Psoas muscle (tissue), 8 donors: ENCODE measurements around the gene PTP4A2. TPM values are rescaled to one million over a fixed set of nuclear protein-coding genes. Genes with fewer than 3 reads are reported as not detected.

Experiments used
- ATAC-seq, 4 donors: fragments of 200-7000 bp; cut with Tn5 transposase; one replicate each; pipeline ENCODE4 v1.9.1; 2020; ENCODE audit warnings: moderate library complexity in 3 of 4, mild to moderate bottlenecking in 2 of 4
- DNase-seq, 2 donors: peaks; one replicate each; pipeline ENCODE4 v3.0.0-alpha.2; 2020
- H3K27ac ChIP-seq: fragments of 200-600 bp; one replicate; pipeline ENCODE4 v1.8.0; 2022
- H3K27me3 ChIP-seq, 3 donors: fragments of 200-600 bp in 1 of 3; one replicate each; pipeline versions ENCODE4 v1.6.1 to v1.8.0; 2013 to 2022; ENCODE audit warnings: low read length in 2 of 3, mild to moderate bottlenecking in 2 of 3, moderate library complexity in 1 of 3; ENCODE audit not compliant: insufficient read depth in 3 of 3
- H3K36me3 ChIP-seq, 2 donors: fragments of 200-600 bp in 1 of 2; one replicate each; pipeline versions ENCODE4 v1.6.1 to v1.8.0; 2013 to 2022; ENCODE audit warnings: low read depth in 1 of 2, mild to moderate bottlenecking in 1 of 2, moderate library complexity in 1 of 2; ENCODE audit not compliant: insufficient read depth in 1 of 2
- H3K4me1 ChIP-seq: fragments of 200-600 bp; one replicate; pipeline ENCODE4 v1.8.0; 2022
- H3K4me3 ChIP-seq: fragments of 200-600 bp; one replicate; pipeline ENCODE4 v1.8.0; 2022; ENCODE audit warnings: mild to moderate bottlenecking
- H3K9me3 ChIP-seq: fragments of 200-600 bp; one replicate; pipeline ENCODE4 v1.8.0; 2022
- WGBS, 3 donors: extraction: QIAGEN DNeasy Blood & Tissue Kit; methylation state at CpG; one replicate each; pipeline versions ENCODE4 v1.1.6 to v1.1.7; 2013; 5-methylcytosine and 5-hydroxymethylcytosine counted together
- intact Hi-C, 2 donors: fragments of 100-400 bp; cut with DNase I; formaldehyde crosslinking; loops; one replicate each; pipeline versions ENCODE4 v1.11.0 to v1.14.2; 2022
- long read RNA-seq, 2 donors: library from polyadenylated mRNA; unstranded; transcript quantifications; one replicate each; pipeline ENCODE4 v2.0.0, GENCODE V29; 2021
- polyA plus RNA-seq, 3 donors: library from polyadenylated mRNA; stranded (reverse); fragments of 200-250 nt; gene quantifications; one replicate each; pipeline ENCODE4 v1.2.3, GENCODE V29; 2013
- total RNA-seq, 4 donors: library from RNA; stranded (reverse); fragmentation: NEBNext Ultra II Directional in 2 of 4; extraction: Animal tissue kit (Norgen Biotek cat#: 25700) in 2 of 4; gene quantifications; one replicate each; pipeline versions ENCODE4 v1.2.1 to v1.2.4, GENCODE V29; 2021 to 2023
- TF ChIP-seq, protein P1 (sequence below): fragments of 200-600 bp; IDR thresholded peaks from one replicate; pipeline ENCODE4 v1.8.0; 2022; ENCODE audit warnings: antibody characterized with exemption
- donor health status: healthy with polysubstance abuse.
- donor health status: DM: no; HTN: no; CAD: no; lungs with moderate emphysema.
- donor health status: Bipolar disorder and iron deficiency.
- donor health status: healthy.
- donor health status: DM: yes; HTN: yes; CAD: no.
- donor health status: DM: no; HTN: no; CAD: no.
- donor health status: DM: no; HTN: no; CAD: no.
- donor health status: DM: yes; HTN: yes; CAD: no.

PTP4A2 gene
- 100 to 1,000 TPM; 290 to 532 (median 433) TPM for total RNA-seq
- polyA plus RNA-seq, result 100 to 1,000 TPM; 246 to 729 (median 300) TPM
- long read RNA-seq, donor 1, transcript PTP4A2-221 (6 exons, 3,921 nt), result major isoform, 230 of 288 reads
- long read RNA-seq, donor 1, partial matches to known transcripts, result 3 of 288 reads
- long read RNA-seq, donor 1, other reads (novel, unspliced or antisense), result 51 of 288 reads
- long read RNA-seq, donor 2, transcript PTP4A2-221 (6 exons, 3,921 nt), result major isoform, 523 of 627 reads
- long read RNA-seq, donor 2, partial matches to known transcripts, result 6 of 627 reads
- long read RNA-seq, donor 2, other reads (novel, unspliced or antisense), result 94 of 627 reads

DNA sequence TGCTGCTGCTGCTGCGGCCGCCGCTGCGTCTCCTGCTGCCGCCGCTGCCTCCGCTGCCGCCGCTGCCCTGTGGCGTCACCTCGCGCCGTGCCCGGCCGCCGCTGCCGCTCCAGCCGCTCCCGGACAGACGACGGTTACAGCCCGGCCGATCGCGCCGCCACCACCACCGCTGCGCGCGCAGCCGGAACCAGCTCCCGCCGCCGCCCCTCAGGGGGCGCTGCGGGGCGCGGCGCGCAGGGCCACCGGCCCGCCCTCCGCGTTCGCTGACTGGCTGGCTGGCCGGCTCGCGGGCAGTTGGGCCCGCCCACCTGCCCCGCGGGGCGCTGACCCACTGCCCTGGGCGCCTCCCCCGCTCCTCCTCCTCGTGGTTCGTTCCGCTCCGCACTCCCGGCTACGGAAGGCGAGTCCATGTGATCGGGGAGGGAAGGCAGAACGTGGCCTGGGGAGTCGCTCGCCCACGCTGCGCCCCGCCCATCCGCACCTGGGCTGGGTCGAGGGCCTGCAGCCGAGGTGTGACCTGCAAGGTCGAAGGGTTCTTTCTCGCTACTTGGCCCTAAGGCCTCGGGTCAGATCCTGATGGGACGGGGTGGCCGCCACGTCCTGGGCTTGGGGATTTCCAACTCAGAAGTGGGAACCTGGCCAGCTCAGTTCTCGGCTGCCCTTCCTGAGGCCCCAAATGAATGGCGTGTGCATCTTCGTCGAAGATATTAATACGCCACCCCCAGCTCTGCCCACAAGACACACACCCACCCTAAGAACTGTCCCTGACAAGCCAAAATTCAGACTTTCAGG lies at the start of gene PTP4A2:
Gene PTP4A2, minus strand, starts transcription at position 185 of the 792 bp plus-strand sequence. CDS start 19,303 bp downstream, outside the sequence.
- H3K4me1 ChIP-seq, result peaks cover 30% of the 10 kb centered on the region
- intact Hi-C loops, result loop anchor here in 1 of 2 donors (2.0 kb wide), 1 partner anchor 18 kb away; no protein-coding TSS in a partner anchor
- no peaks in the 10 kb centered on the region for H3K36me3 ChIP-seq
- H3K27ac ChIP-seq, result peak within 1 kb of the TSS; percentile 90
- DNase-seq (peak; percentile 95 to 97), ATAC-seq (peak; percentile 90 to 94 (median 92))
- 1 to 2% (median 1%) methylated on average over 28 to 82 of the region's 82 CpGs for WGBS, 3 donors
- TF ChIP-seq, protein P1, sequence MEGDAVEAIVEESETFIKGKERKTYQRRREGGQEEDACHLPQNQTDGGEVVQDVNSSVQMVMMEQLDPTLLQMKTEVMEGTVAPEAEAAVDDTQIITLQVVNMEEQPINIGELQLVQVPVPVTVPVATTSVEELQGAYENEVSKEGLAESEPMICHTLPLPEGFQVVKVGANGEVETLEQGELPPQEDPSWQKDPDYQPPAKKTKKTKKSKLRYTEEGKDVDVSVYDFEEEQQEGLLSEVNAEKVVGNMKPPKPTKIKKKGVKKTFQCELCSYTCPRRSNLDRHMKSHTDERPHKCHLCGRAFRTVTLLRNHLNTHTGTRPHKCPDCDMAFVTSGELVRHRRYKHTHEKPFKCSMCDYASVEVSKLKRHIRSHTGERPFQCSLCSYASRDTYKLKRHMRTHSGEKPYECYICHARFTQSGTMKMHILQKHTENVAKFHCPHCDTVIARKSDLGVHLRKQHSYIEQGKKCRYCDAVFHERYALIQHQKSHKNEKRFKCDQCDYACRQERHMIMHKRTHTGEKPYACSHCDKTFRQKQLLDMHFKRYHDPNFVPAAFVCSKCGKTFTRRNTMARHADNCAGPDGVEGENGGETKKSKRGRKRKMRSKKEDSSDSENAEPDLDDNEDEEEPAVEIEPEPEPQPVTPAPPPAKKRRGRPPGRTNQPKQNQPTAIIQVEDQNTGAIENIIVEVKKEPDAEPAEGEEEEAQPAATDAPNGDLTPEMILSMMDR, result peak; percentile 73
- H3K27me3 ChIP-seq, result no peaks in the 10 kb centered on the region
- no peaks in the 10 kb centered on the region for H3K9me3 ChIP-seq
- H3K4me3 ChIP-seq, result peak within 1 kb of the TSS; percentile 70

DNA sequence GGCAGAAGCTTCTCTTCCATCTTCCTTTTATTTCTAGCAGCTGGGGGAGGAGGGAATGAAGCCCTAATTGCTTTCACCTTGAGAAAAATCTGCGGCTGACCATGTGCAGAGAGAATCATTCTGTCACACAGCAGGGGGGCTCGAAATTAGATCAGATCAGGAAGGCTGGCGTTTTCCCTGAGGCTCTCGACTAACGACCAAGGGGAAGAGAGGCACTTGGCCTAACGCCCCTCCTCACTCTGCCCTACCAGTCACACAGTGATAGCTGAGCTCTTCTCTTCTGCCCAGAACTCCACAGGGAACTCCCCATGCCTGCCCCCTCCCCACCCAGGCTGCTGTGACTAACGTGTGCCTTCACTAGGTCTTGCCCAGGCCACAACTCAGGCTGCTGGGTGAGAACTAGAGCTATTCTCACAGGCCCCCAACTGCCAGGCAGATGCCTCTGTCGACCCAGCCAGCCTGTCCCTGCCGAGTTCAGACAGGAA lies 49.0 kb upstream of the PTP4A2 start:
- Histone ChIP-seq H3K9me3 (no peaks in the 10 kb centered on the region), H3K36me3 (no peaks in the 10 kb centered on the region), H3K4me3 (no peak overlapping the region), H3K4me1 (no peaks in the 10 kb centered on the region), H3K27me3 (no peaks in the 10 kb centered on the region), H3K27ac (no peak overlapping the region)
- TF ChIP-seq, protein P1, result no peak
- no peak for ATAC-seq
- no peak for DNase-seq
- 46 to 56% (median 49%) methylated on average over 9 of the region's 9 CpGs for WGBS, 3 donors
- intact Hi-C loops, result no loop called here

DNA sequence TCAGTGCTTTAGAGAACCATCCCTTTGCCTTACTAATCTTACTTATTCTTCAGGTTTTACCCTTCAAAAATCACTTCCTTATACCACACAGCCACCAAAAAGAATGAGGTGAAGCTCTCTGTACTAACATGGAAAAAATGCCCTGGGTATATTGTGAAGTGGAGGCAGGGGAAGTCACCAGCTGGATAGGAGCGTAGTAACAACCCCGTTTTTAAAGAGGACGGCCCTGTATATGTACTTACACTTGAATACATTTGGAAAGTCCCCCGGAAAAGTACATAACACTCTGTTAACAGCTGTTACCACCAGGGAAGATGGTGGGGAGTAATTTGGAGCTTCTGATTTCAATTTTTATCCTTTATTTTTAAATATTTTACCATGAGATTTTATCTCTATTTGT lies 47.3 kb upstream of the PTP4A2 start:
- 26 to 40% (median 34%) methylated on average over 4 of the region's 4 CpGs for WGBS, 3 donors
- Histone ChIP-seq H3K27ac (no peak overlapping the region), H3K9me3 (no peaks in the 10 kb centered on the region), H3K4me1 (no peaks in the 10 kb centered on the region), H3K4me3 (no peak overlapping the region), H3K36me3 (no peaks in the 10 kb centered on the region), H3K27me3 (no peaks in the 10 kb centered on the region)
- intact Hi-C loops, result no loop called here
- no peak for ATAC-seq
- DNase-seq, result no peak
- TF ChIP-seq, protein P1, result no peak

DNA sequence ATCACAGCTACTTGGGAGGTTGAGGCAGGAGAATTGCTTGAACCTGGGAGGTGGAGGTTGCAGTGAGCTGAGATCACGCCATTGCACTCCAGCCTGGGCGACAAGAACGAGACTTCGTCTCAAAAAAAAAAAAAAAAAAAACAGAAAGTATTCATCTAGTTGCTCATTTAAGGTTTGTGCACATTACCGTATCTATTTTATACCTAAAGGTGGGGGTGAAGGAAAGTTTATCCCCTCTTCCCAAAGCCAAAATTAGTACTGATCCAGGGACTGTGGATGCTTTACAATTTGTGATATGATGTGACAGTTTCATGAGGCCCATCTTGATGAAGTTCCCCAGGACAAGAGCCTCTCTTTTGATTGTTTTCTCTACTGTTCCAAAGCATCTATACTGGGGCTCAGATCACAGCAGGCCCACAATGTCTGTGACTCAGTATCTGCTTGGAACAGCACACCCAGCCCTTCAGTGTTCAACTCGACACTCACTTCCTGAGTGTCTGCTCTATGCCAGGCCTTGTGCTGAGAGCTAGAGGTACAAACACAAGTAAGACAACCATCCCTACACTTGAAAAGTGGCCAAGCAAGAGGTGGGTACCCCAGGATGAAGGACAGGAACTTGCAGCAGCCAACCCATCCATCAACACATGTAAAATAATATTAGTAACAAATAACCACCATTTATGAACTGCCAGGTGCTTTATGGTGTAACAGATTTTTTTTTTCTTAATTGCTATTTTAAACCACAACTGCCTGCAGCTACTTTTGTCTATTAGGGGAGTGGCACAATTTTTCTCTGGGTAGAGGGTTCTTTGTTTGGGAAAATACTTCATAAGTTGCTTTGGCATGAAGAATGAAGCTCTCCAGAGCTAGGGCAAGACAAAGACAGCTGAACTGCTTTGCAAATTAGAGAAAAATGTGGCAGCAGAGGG lies 46.5 kb upstream of the PTP4A2 start:
- DNase-seq, result no peak
- Histone ChIP-seq H3K27ac (no peak overlapping the region), H3K9me3 (no peaks in the 10 kb centered on the region), H3K27me3 (no peaks in the 10 kb centered on the region), H3K4me1 (no peaks in the 10 kb centered on the region), H3K36me3 (no peaks in the 10 kb centered on the region), H3K4me3 (no peak overlapping the region)
- TF ChIP-seq, protein P1, result no peak
- 84 to 90% (median 86%) methylated on average over 6 of the region's 6 CpGs for WGBS, 3 donors
- intact Hi-C loops, result no loop called here
- ATAC-seq, result no peak
